ENCODE results near the gene ESYT1.

The ESYT1 gene

DNA sequence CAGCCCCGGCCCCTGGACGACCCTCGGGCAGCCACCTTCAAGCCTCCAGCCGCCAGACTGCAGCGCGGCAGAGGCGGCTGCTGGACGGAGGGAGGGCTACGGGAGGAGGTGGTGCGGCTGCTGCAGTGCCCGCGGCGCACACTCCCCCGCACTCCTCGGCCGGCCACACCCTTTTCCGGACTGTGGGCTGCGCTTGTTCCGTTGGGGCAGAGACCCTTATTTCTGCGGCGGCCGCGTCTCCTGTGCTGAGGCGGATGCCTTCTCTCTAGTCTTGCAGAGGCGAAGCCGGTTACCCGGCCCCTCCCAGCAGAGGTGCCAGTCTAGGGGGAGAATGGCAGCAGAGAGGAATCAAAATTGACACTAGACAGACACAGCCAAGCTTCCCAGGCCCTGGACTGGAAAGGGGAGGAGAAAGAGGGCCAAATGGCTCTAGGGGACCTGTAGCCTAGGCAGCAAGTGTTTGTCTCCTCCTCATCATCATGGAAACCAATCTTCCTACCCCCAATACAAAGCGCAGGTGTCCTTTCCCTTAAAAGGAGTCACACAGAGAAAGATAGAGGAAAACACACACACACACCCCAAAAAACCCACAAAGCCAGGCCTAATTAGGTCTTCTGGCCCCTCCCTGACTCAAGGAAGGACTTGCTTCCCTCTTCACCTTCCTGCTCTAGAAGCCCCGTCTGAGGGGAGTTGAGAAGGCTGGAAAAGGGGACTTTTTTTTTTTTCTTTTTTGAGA lies 1.3 kb downstream of the ESYT1 start:
- H3K79me2 ChIP-seq (ENCODE audit: insufficient read depth, low read length), result peaks cover 46% of the 10 kb centered on the region

DNA sequence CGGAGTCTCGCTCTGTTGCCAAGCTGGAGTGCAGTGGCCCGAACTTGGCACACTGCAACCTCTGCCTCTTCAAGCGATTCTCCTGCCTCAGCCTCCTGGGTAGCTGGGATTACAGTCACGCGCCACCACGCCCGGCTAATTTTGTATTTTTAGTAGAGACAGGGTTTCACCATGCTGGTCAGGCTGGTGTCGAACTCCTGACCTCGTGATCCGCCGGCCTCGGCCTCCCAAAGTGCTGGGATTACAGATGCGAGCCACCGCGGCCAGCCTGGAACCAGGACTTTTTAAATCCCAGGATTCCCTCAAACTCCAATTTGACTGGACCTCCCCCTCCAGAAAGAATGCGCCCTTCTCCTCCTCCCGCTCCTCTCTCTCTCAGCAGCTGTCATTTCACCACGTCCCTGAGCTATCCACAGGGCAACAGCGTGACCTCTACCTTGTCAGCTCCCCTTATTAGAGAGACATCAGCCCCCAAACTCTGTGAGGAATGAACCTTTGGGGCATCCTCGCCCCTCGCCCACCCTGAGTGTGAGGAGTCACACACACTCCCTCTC lies 2.0 kb downstream of the ESYT1 start:
- Histone ChIP-seq H3F3A (ENCODE audit: low read depth) (peaks cover 7% of the 10 kb centered on the region), H3K4me1 (ENCODE audit: insufficient read depth, low read length, poor library complexity, severe bottlenecking) (peaks cover 49% of the 10 kb centered on the region), H2AFZ (ENCODE audit: low read length) (no peak overlapping the region), H3K4me3 (ENCODE audit: low read length, poor library complexity, severe bottlenecking) (peak overlapping the region; percentile 87), H3K4me2 (ENCODE audit: low read depth, low read length, poor library complexity, severe bottlenecking) (peak overlapping the region; percentile 94), H3K9ac (ENCODE audit: low read depth, low read length, poor library complexity, severe bottlenecking) (peak overlapping the region; percentile 86), H3K9me2 (replicated peaks; ENCODE audit: low read depth, low read length) (no peaks in the 10 kb centered on the region), H3K79me2 (ENCODE audit: insufficient read depth, low read length) (peaks cover 46% of the 10 kb centered on the region), H3K27me3 (ENCODE audit: insufficient read depth, low read length, poor library complexity, severe bottlenecking) (no peaks in the 10 kb centered on the region), H3K36me3 (ENCODE audit: insufficient read depth, low read length) (peaks cover 33% of the 10 kb centered on the region; the same call in 1 of the 2 replicates), H4K20me1 (ENCODE audit: insufficient read depth, low read length, poor library complexity, severe bottlenecking) (peaks cover 5% of the 10 kb centered on the region), H3K9me3 (ENCODE audit: insufficient read depth, low read depth, low read length) (no peaks in the 10 kb centered on the region)
- no peak for TF ChIP-seq EZH2phosphoT487 (IDR thresholded peaks at IDR 0.05; ENCODE audit: borderline replicate concordance)
- TF ChIP-seq, protein P1, sequence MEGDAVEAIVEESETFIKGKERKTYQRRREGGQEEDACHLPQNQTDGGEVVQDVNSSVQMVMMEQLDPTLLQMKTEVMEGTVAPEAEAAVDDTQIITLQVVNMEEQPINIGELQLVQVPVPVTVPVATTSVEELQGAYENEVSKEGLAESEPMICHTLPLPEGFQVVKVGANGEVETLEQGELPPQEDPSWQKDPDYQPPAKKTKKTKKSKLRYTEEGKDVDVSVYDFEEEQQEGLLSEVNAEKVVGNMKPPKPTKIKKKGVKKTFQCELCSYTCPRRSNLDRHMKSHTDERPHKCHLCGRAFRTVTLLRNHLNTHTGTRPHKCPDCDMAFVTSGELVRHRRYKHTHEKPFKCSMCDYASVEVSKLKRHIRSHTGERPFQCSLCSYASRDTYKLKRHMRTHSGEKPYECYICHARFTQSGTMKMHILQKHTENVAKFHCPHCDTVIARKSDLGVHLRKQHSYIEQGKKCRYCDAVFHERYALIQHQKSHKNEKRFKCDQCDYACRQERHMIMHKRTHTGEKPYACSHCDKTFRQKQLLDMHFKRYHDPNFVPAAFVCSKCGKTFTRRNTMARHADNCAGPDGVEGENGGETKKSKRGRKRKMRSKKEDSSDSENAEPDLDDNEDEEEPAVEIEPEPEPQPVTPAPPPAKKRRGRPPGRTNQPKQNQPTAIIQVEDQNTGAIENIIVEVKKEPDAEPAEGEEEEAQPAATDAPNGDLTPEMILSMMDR (conservative IDR thresholded peaks at IDR 0.05; ENCODE audit: low read length), result no peak

More for the DNA sequence above, 1.3 kb downstream of the ESYT1 start:
- Histone ChIP-seq H3F3A (ENCODE audit: low read depth) (peaks cover 7% of the 10 kb centered on the region), H3K4me1 (ENCODE audit: insufficient read depth, low read length, poor library complexity, severe bottlenecking) (peaks cover 52% of the 10 kb centered on the region), H3K9me2 (replicated peaks; ENCODE audit: low read depth, low read length) (no peaks in the 10 kb centered on the region), H3K9me3 (ENCODE audit: insufficient read depth, low read depth, low read length) (no peaks in the 10 kb centered on the region), H3K4me2 (ENCODE audit: low read depth, low read length, poor library complexity, severe bottlenecking) (peak overlapping the region; percentile 94), H3K4me3 (ENCODE audit: low read length, poor library complexity, severe bottlenecking) (peak overlapping the region; percentile 87), H3K36me3 (ENCODE audit: insufficient read depth, low read length) (peaks cover 33% of the 10 kb centered on the region; the same call in 1 of the 2 replicates), H3K9ac (ENCODE audit: low read depth, low read length, poor library complexity, severe bottlenecking) (peak overlapping the region; percentile 86), H2AFZ (ENCODE audit: low read length) (peak overlapping the region; percentile 50; the same call in 1 of the 2 replicates), H3K27me3 (ENCODE audit: insufficient read depth, low read length, poor library complexity, severe bottlenecking) (no peaks in the 10 kb centered on the region), H4K20me1 (ENCODE audit: insufficient read depth, low read length, poor library complexity, severe bottlenecking) (peaks cover 5% of the 10 kb centered on the region)
- TF ChIP-seq EZH2phosphoT487 (IDR thresholded peaks at IDR 0.05; ENCODE audit: borderline replicate concordance), result no peak
- TF ChIP-seq, protein P1 (conservative IDR thresholded peaks at IDR 0.05; ENCODE audit: low read length), result no peak

DNA sequence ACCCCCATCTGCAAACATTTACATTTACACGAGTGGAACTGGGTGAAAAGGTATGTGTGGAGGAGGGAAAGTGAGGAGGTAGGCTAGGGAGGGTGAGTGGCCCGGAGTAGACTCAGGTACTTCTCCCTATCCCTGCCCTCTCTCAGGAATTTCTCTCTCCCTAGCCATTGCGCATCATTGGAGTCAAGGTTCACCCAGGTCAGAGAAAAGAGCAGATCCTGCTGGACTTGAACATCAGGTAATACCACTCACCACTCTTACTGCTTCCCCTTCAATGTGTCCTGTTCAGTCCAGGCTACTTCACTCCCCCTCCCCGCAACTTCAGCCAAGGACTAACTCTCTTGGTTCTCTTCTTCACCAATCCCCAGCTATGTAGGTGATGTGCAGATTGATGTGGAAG lies 2.8 kb downstream of the ESYT1 start:
- Histone ChIP-seq H3K4me2 (ENCODE audit: low read depth, low read length, poor library complexity, severe bottlenecking) (peak overlapping the region; percentile 94), H3K27me3 (ENCODE audit: insufficient read depth, low read length, poor library complexity, severe bottlenecking) (no peaks in the 10 kb centered on the region), H3K4me3 (ENCODE audit: low read length, poor library complexity, severe bottlenecking) (peak overlapping the region; percentile 87), H3K9ac (ENCODE audit: low read depth, low read length, poor library complexity, severe bottlenecking) (peak overlapping the region; percentile 86), H3K9me3 (ENCODE audit: insufficient read depth, low read depth, low read length) (no peaks in the 10 kb centered on the region), H3K9me2 (replicated peaks; ENCODE audit: low read depth, low read length) (no peaks in the 10 kb centered on the region), H3K4me1 (ENCODE audit: insufficient read depth, low read length, poor library complexity, severe bottlenecking) (peaks cover 41% of the 10 kb centered on the region), H3K79me2 (ENCODE audit: insufficient read depth, low read length) (peaks cover 42% of the 10 kb centered on the region), H4K20me1 (ENCODE audit: insufficient read depth, low read length, poor library complexity, severe bottlenecking) (peaks cover 5% of the 10 kb centered on the region), H2AFZ (ENCODE audit: low read length) (no peak overlapping the region), H3K36me3 (ENCODE audit: insufficient read depth, low read length) (peaks cover 33% of the 10 kb centered on the region; the same call in 1 of the 2 replicates), H3F3A (ENCODE audit: low read depth) (peaks cover 7% of the 10 kb centered on the region)
- TF ChIP-seq, protein P1 (conservative IDR thresholded peaks at IDR 0.05; ENCODE audit: low read length), result no peak
- TF ChIP-seq EZH2phosphoT487 (IDR thresholded peaks at IDR 0.05; ENCODE audit: borderline replicate concordance), result no peak
